Natural killer cell treated with Interleukin-12 subunit alpha and Interleukin-12 subunit beta and Interleukin-15 and Interleukin-18, amount 100 ng/mL, for 72 hours (primary cell): Measurements from ENCODE around the gene MAP3K9. TPM values are rescaled to one million over a fixed set of nuclear protein-coding genes. Genes with fewer than 3 reads are reported as not detected.

Source experiments
- ATAC-seq, 2 donors: fragments of 150-1000 bp; cut with Tn5 transposase in 1 of 2; sonication (Bioruptor Pico), chemical (Tn5 transposase) in 1 of 2; 2 replicates each; pipeline ENCODE4 v1.10.0; 2021
- DNase-seq: peaks from one replicate; pipeline ENCODE4 v3.0.0; 2022; ENCODE audit warnings: low spot score
- H3K27ac Mint-ChIP-seq, 2 donors: 1 replicate in 1 of 2; 2 replicates in 1 of 2; pipeline ENCODE4 v1.8.0; 2022; ENCODE audit warnings: mixed read lengths in 2 of 2, mild to moderate bottlenecking in 1 of 2, moderate library complexity in 1 of 2
- H3K27me3 Mint-ChIP-seq, 2 donors: 1 replicate in 1 of 2; 2 replicates in 1 of 2; pipeline ENCODE4 v1.8.0; 2022; ENCODE audit warnings: mixed read lengths in 2 of 2
- H3K36me3 Mint-ChIP-seq: one replicate; pipeline ENCODE4 v1.8.0; 2022; ENCODE audit warnings: mixed read lengths
- H3K4me1 Mint-ChIP-seq, 2 donors: 1 replicate in 1 of 2; 2 replicates in 1 of 2; pipeline ENCODE4 v1.8.0; 2022; ENCODE audit warnings: low read depth in 2 of 2, mixed read lengths in 2 of 2, mild to moderate bottlenecking in 1 of 2
- H3K4me3 Mint-ChIP-seq: one replicate; pipeline ENCODE4 v1.8.0; 2022; ENCODE audit warnings: mixed read lengths
- H3K9me3 Mint-ChIP-seq: 2 replicates; pipeline ENCODE4 v1.8.0; 2022; ENCODE audit warnings: mixed read lengths
- total RNA-seq, 2 donors: library from RNA; stranded (reverse); gene quantifications; one replicate each; pipeline ENCODE4 v1.2.3, GENCODE V29; 2022

Gene MAP3K9
- total RNA-seq, 2 donors from 2014 or later, result 4.2 to 13.7 TPM

- no peak for DNase-seq
- Mint-ChIP-seq H3K27ac (no peak overlapping the region), H3K4me3 (no peak overlapping the region), H3K9me3 (no peaks in the 10 kb centered on the region), H3K27me3 (peaks cover 0 to 16% of the 10 kb centered on the region in 2 donors), H3K36me3 (no peaks in the 10 kb centered on the region), H3K4me1 (peaks cover 6 to 11% of the 10 kb centered on the region in 2 donors)
- peak in 1 of 2 donors; percentile 37 for ATAC-seq
Observed at GRCh38 chr14:70811050-70811449, 1.7 kb upstream of the MAP3K9 start.

GRCh38 chr14:70810621-70811020 lies 1.3 kb upstream of the MAP3K9 start:
- ATAC-seq (no peak), DNase-seq (no peak)
- Mint-ChIP-seq H3K4me1 (peaks cover 6 to 11% of the 10 kb centered on the region in 2 donors), H3K4me3 (no peak overlapping the region), H3K27me3 (peaks cover 0 to 16% of the 10 kb centered on the region in 2 donors), H3K36me3 (no peaks in the 10 kb centered on the region), H3K9me3 (no peaks in the 10 kb centered on the region), H3K27ac (no peak overlapping the region)

GRCh38 chr14:70808416-70809224 lies 693 bp downstream of the MAP3K9 start:
- H3K27ac Mint-ChIP-seq, result peak overlapping the region; percentile 15 to 18
- H3K27me3 Mint-ChIP-seq, result peaks cover 0 to 19% of the 10 kb centered on the region in 2 donors
- no peaks in the 10 kb centered on the region for H3K36me3 Mint-ChIP-seq
- H3K4me3 Mint-ChIP-seq, result no peak overlapping the region
- H3K4me1 Mint-ChIP-seq, result peaks cover 8 to 14% of the 10 kb centered on the region in 2 donors
- H3K9me3 Mint-ChIP-seq, result no peaks in the 10 kb centered on the region
- peak in 1 of 2 donors; percentile 42 for ATAC-seq
- no peak for DNase-seq

DNA sequence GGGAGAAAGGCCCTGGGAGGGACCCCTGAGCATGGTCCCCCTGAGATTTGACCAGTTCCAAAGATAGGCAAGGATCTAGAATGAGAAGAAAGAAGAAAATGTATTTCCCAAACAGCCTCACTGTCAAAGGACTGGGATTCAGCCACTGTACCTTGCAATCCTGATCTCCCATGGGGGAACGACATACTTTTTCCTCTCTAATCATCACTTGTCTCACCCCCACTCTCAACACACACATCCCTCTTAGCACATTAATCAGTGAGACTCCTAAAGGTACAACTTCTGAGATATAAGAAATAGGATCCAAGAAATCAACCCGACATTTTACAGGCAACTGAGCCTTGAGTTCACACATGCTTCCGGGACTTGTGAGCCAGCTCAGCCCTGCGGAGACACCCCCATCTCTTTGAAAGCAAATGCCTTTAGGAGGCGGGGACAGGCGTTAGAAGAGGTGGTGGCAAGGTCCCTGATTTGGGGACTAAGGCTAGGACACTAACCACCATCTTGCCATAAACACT lies 1.4 kb downstream of the MAP3K9 start:
- peaks cover 0 to 17% of the 10 kb centered on the region in 2 donors for H3K27me3 Mint-ChIP-seq
- DNase-seq (no peak), ATAC-seq (no peak)
- H3K27ac Mint-ChIP-seq, result peak overlapping the region; percentile 15 to 18
- no peaks in the 10 kb centered on the region for H3K36me3 Mint-ChIP-seq
- H3K4me3 Mint-ChIP-seq, result no peak overlapping the region
- H3K9me3 Mint-ChIP-seq, result no peaks in the 10 kb centered on the region
- H3K4me1 Mint-ChIP-seq, result peaks cover 10 to 17% of the 10 kb centered on the region in 2 donors

GRCh38 chr14:70804556-70805162 lies 4.7 kb downstream of the MAP3K9 start:
- Mint-ChIP-seq H3K4me3 (no peak overlapping the region), H3K4me1 (peaks cover 16% of the 10 kb centered on the region in 2 donors), H3K27ac (no peak overlapping the region), H3K27me3 (peaks cover 0 to 28% of the 10 kb centered on the region in 2 donors), H3K36me3 (peaks cover 6% of the 10 kb centered on the region), H3K9me3 (no peaks in the 10 kb centered on the region)
- no peak for DNase-seq
- no peak for ATAC-seq

GRCh38 chr14:70803321-70804310 lies 5.7 kb downstream of the MAP3K9 start:
- H3K27ac Mint-ChIP-seq, result no peak overlapping the region
- peak; percentile 84 to 92 for ATAC-seq
- peaks cover 6% of the 10 kb centered on the region for H3K36me3 Mint-ChIP-seq
- H3K4me3 Mint-ChIP-seq, result peak overlapping the region; percentile 7
- peaks cover 16% of the 10 kb centered on the region in 2 donors for H3K4me1 Mint-ChIP-seq
- H3K27me3 Mint-ChIP-seq, result peaks cover 0 to 28% of the 10 kb centered on the region in 2 donors
- H3K9me3 Mint-ChIP-seq, result no peaks in the 10 kb centered on the region
- no peak for DNase-seq

GRCh38 chr14:70802379-70802778 lies 6.9 kb downstream of the MAP3K9 start:
- no peak for ATAC-seq
- Mint-ChIP-seq H3K36me3 (peaks cover 6% of the 10 kb centered on the region), H3K27me3 (peaks cover 0 to 25% of the 10 kb centered on the region in 2 donors)

DNA sequence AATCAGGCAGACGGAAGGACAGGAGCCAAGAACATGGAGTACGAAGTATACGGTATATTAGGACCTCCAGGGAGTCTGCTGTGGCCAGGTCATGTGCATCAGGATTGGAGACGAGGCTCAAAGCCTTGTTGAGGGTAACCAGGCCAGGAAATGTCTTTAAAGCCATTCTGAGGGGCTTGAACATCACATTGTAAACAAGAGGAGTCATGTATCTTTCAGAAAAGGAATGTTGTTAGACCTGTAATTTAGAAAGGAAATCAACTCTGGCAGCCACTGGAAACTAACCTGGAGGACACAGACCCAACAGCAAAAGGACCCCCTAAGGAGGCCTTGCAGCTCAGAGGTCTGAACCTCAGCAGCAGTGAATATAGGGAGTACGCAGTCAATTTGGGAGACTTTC lies 7.5 kb downstream of the MAP3K9 start:
- no peak overlapping the region for H3K27ac Mint-ChIP-seq
- H3K27me3 Mint-ChIP-seq, result peaks cover 0 to 23% of the 10 kb centered on the region in 2 donors
- no peak for DNase-seq
- no peak for ATAC-seq
- no peak overlapping the region for H3K4me3 Mint-ChIP-seq
- H3K4me1 Mint-ChIP-seq, result peaks cover 11% of the 10 kb centered on the region in 2 donors
- H3K9me3 Mint-ChIP-seq, result no peaks in the 10 kb centered on the region
- H3K36me3 Mint-ChIP-seq, result peaks cover 6% of the 10 kb centered on the region

More at GRCh38 chr14:70802379-70802778, 6.9 kb downstream of the MAP3K9 start:
- H3K4me1 Mint-ChIP-seq, result peaks cover 11 to 12% of the 10 kb centered on the region in 2 donors
- H3K27ac Mint-ChIP-seq, result no peak overlapping the region
- no peaks in the 10 kb centered on the region for H3K9me3 Mint-ChIP-seq
- DNase-seq, result no peak
- no peak overlapping the region for H3K4me3 Mint-ChIP-seq

DNA sequence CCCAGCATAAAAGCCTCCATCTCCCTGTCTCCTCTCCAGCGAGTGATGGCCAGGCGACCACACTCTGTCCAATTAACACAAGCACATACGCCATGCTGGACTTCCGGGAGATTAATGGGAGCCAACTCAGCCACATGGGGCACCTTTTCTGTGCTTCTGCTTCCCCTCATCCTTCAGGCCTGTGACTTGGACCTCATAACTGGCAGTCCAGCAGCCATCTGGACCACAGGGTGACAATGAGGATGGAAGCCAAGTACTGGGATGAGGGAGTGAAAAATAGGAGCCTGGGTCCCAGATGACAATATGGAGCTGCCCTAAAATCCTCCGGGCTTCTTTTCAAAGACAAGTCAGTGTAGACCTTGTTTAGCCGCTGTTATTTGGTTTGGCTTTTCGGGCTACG lies 12.8 kb downstream of the MAP3K9 start:
- no peak overlapping the region for H3K27ac Mint-ChIP-seq
- no peaks in the 10 kb centered on the region for H3K9me3 Mint-ChIP-seq
- peaks cover 6% of the 10 kb centered on the region for H3K36me3 Mint-ChIP-seq
- peaks cover 0 to 3% of the 10 kb centered on the region in 2 donors for H3K4me1 Mint-ChIP-seq
- peaks cover 0 to 7% of the 10 kb centered on the region in 2 donors for H3K27me3 Mint-ChIP-seq
- ATAC-seq (no peak), DNase-seq (no peak)
- no peak overlapping the region for H3K4me3 Mint-ChIP-seq

DNA sequence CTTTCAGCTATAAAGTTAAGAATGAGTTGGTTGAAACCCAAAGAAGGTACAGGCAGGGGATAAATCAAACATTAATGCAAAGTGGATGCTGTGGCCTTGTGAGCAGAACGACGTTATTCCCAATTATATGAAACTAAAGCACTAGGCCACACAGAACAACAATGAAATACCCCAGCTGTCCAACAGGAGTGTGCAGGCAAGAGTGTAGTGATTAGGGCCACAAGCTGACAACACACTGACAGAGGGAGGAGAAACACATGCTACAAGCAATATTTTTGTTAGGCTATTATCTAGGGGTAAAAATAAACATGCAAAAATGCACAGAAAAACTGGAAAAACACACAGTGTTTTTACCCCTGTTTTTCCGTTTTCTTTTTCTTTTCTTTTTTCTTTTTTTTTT lies 15.0 kb downstream of the MAP3K9 start:
- no peak for DNase-seq
- H3K27ac Mint-ChIP-seq, result no peak overlapping the region
- no peaks in the 10 kb centered on the region for H3K9me3 Mint-ChIP-seq
- ATAC-seq, result no peak
- H3K4me1 Mint-ChIP-seq, result no peaks in the 10 kb centered on the region
- no peak overlapping the region for H3K4me3 Mint-ChIP-seq
- peaks cover 0 to 4% of the 10 kb centered on the region in 2 donors for H3K27me3 Mint-ChIP-seq
- no peaks in the 10 kb centered on the region for H3K36me3 Mint-ChIP-seq

GRCh38 chr14:70793637-70794036 lies 15.7 kb downstream of the MAP3K9 start:
- Mint-ChIP-seq H3K9me3 (no peaks in the 10 kb centered on the region), H3K36me3 (no peaks in the 10 kb centered on the region), H3K27me3 (peaks cover 0 to 4% of the 10 kb centered on the region in 2 donors), H3K27ac (no peak overlapping the region), H3K4me1 (no peaks in the 10 kb centered on the region), H3K4me3 (no peak overlapping the region)
- DNase-seq, result no peak
- ATAC-seq, result no peak

- Mint-ChIP-seq H3K4me3 (no peak overlapping the region), H3K27ac (no peak overlapping the region), H3K36me3 (no peaks in the 10 kb centered on the region), H3K27me3 (peaks cover 0 to 4% of the 10 kb centered on the region in 2 donors), H3K9me3 (no peaks in the 10 kb centered on the region), H3K4me1 (no peaks in the 10 kb centered on the region)
- DNase-seq (no peak), ATAC-seq (no peak)
Observed at GRCh38 chr14:70792939-70793338, 16.4 kb downstream of the MAP3K9 start.

GRCh38 chr14:70791971-70792370 lies 17.3 kb downstream of the MAP3K9 start:
- Mint-ChIP-seq H3K9me3 (no peaks in the 10 kb centered on the region), H3K27me3 (peaks cover 0 to 6% of the 10 kb centered on the region in 2 donors), H3K4me1 (no peaks in the 10 kb centered on the region), H3K27ac (no peak overlapping the region), H3K36me3 (no peaks in the 10 kb centered on the region), H3K4me3 (no peak overlapping the region)
- DNase-seq (no peak), ATAC-seq (no peak)
